Measurements from ENCODE around the gene CSAD. TPM values are rescaled to one million over a fixed set of nuclear protein-coding genes. Genes with fewer than 3 reads are reported as not detected.

Gene CSAD
- total RNA-seq, 1 experiment from 2014 or later: 11.5 TPM

- TF ChIP-seq ZNF232 (CRISPR knock-in tag; IDR thresholded peaks at IDR 0.05): no peak
Observed at GRCh38 chr12:53214687-53215455, 34.1 kb upstream of the CSAD start (continued).

- Mint-ChIP-seq H3K36me3 (peaks cover 28% of the 10 kb centered on the region), H3K9me3 (no peaks in the 10 kb centered on the region), H3K27me3 (ENCODE audit: low read depth) (peaks cover 2% of the 10 kb centered on the region; the same call in 1 of the 2 replicates), H3K4me1 (peaks cover 60% of the 10 kb centered on the region), H3K27ac (peak overlapping the region; percentile 5; the same call in 1 of the 2 replicates), H3K4me3 (0 out of 2 replicates have a peak overlapping the region, but pooled peaks have one; percentile 33)
- no peak for TF ChIP-seq ATF1 (CRISPR knock-in tag; IDR thresholded peaks at IDR 0.05)
- TF ChIP-seq ZNF219 (CRISPR knock-in tag; IDR thresholded peaks at IDR 0.05; ENCODE audit: borderline replicate concordance): no peak
- TF ChIP-seq MAX (CRISPR knock-in tag; IDR thresholded peaks at IDR 0.05): no peak
- no peak for TF ChIP-seq ELF4 (CRISPR knock-in tag; IDR thresholded peaks at IDR 0.05; ENCODE audit: low read depth)
- no peak for TF ChIP-seq ZMAT4 (CRISPR knock-in tag; IDR thresholded peaks at IDR 0.05)
- TF ChIP-seq HMGA2 (CRISPR knock-in tag; IDR thresholded peaks at IDR 0.05): no peak
- TF ChIP-seq ETV6 (CRISPR knock-in tag; IDR thresholded peaks at IDR 0.05): no peak
- TF ChIP-seq ZNF232 (CRISPR knock-in tag; IDR thresholded peaks at IDR 0.05): no peak
- no peak for TF ChIP-seq PRRX2 (CRISPR knock-in tag; IDR thresholded peaks at IDR 0.05)
- TF ChIP-seq SMAD3 (CRISPR knock-in tag; IDR thresholded peaks at IDR 0.05; ENCODE audit: borderline replicate concordance): no peak
- CTCF ChIA-PET: interaction anchor here (0.9 to 12.2 kb wide), 28 partner anchors 10 to 268 kb away, joined by 3 to 333 read pairs (median 12); partner anchors contain the start of genes AAAS, CSAD, ESPL1 and MYG1
- POLR2A ChIA-PET: interaction anchor here (0.5 to 1.9 kb wide), 10 partner anchors 17 to 463 kb away, joined by 3 to 13 read pairs (median 4); partner anchors contain the start of genes AMHR2 and ESPL1
- ATAC-seq (no peak), DNase-seq (ENCODE audit: low spot score) (no peak)
Observed at GRCh38 chr12:53214221-53214620, 33.5 kb upstream of the CSAD start.

- H3K27me3 Mint-ChIP-seq (ENCODE audit: low read depth): no peaks in the 10 kb centered on the region
- peak overlapping the region; percentile 63; the same call in 1 of the 2 replicates for H3K27ac Mint-ChIP-seq
- TF ChIP-seq USF1 (CRISPR knock-in tag; IDR thresholded peaks at IDR 0.05): no peak
- TF ChIP-seq SOX15 (CRISPR knock-in tag; IDR thresholded peaks at IDR 0.05): no peak
- TF ChIP-seq CTCF (IDR thresholded peaks at IDR 0.05): peak; percentile 97
- peak; percentile 19; the same call in 1 of the 2 replicates for TF ChIP-seq MAX (CRISPR knock-in tag; IDR thresholded peaks at IDR 0.05)
- no peak for TF ChIP-seq ZNF423 (CRISPR knock-in tag; IDR thresholded peaks at IDR 0.05)
- 0 out of 2 replicates have a peak, but pooled peaks have one; percentile 48 for TF ChIP-seq ZNF121 (CRISPR knock-in tag; IDR thresholded peaks at IDR 0.05)
- TF ChIP-seq USF2 (CRISPR knock-in tag; IDR thresholded peaks at IDR 0.05): no peak
- H3K4me3 Mint-ChIP-seq: 0 out of 2 replicates have a peak overlapping the region, but pooled peaks have one; percentile 2
- peaks cover 57% of the 10 kb centered on the region for H3K4me1 Mint-ChIP-seq
- H3K9me3 Mint-ChIP-seq: no peaks in the 10 kb centered on the region
- H3K36me3 Mint-ChIP-seq: peaks cover 28% of the 10 kb centered on the region
- ChIA-PET CTCF (interaction anchor here (0.6 to 12.2 kb wide), 40 partner anchors 7 to 295 kb away, joined by 3 to 333 read pairs (median 7); partner anchors contain the start of genes AAAS, CSAD, ESPL1 and IGFBP6), POLR2A (interaction anchor here (1.0 to 1.9 kb wide), 4 partner anchors 38 to 464 kb away, joined by 3 to 13 read pairs (median 4); partner anchors contain the start of gene ESPL1)
- peak; percentile 59 for ATAC-seq
- peak; percentile 93 for DNase-seq (ENCODE audit: low spot score)
Observed at GRCh38 chr12:53213348-53213747, 32.6 kb upstream of the CSAD start.

All from WTC11 (cell line).